Hepatocyte (in vitro differentiated cells): ENCODE results near the gene IMMP2L. TPM values are rescaled to one million over a fixed set of nuclear protein-coding genes. Genes with fewer than 3 reads are reported as not detected.

Experiments used
- DNase-seq: peaks from one replicate; pipeline ENCODE4 v3.0.0-alpha.2; 2016; ENCODE audit warnings: low spot score
- H2AFZ ChIP-seq: fragments of 200-600 bp; sonication (generic); 2 replicates; pipeline ENCODE4 v1.6.0; 2016; ENCODE audit warnings: antibody characterized with exemption, mild to moderate bottlenecking
- H3K27ac ChIP-seq: fragments of 200-600 bp; sonication (generic); 2 replicates; pipeline ENCODE4 v1.5.1; 2016; ENCODE audit warnings: mild to moderate bottlenecking
- H3K27me3 ChIP-seq: fragments of 200-600 bp; sonication (generic); 2 replicates; pipeline ENCODE4 v1.6.1; 2016
- H3K36me3 ChIP-seq: fragments of 200-600 bp; sonication (generic); replicated peaks from 2 replicates; pipeline ENCODE4 v1.5.1; 2016; ENCODE audit warnings: low read depth; ENCODE audit not compliant: insufficient read depth
- H3K4me1 ChIP-seq: fragments of 200-600 bp; sonication (generic); 2 replicates; pipeline ENCODE4 v1.5.1; 2016; ENCODE audit warnings: mild to moderate bottlenecking, moderate library complexity; ENCODE audit not compliant: insufficient read depth
- H3K4me2 ChIP-seq: fragments of 200-600 bp; sonication (generic); 2 replicates; pipeline ENCODE4 v1.6.0; 2016
- H3K4me3 ChIP-seq: fragments of 200-600 bp; sonication (generic); 2 replicates; pipeline ENCODE4 v1.5.1; 2016; ENCODE audit warnings: mild to moderate bottlenecking
- H3K79me2 ChIP-seq: fragments of 200-600 bp; sonication (generic); 2 replicates; pipeline ENCODE4 v1.6.0; 2017; ENCODE audit warnings: mild to moderate bottlenecking
- H3K9me2 ChIP-seq: fragments of 200-600 bp; sonication (generic); replicated peaks from 2 replicates; pipeline ENCODE4 v1.6.0; 2017; ENCODE audit warnings: mild to moderate bottlenecking; ENCODE audit not compliant: insufficient read depth
- H3K9me3 ChIP-seq: fragments of 200-600 bp; sonication (generic); 2 replicates; pipeline ENCODE4 v1.5.1; 2016; ENCODE audit warnings: low read depth, mild to moderate bottlenecking
- H4K20me1 ChIP-seq: fragments of 200-600 bp; sonication (generic); 2 replicates; pipeline ENCODE4 v1.6.0; 2016; ENCODE audit warnings: mild to moderate bottlenecking; ENCODE audit not compliant: insufficient read depth, poor library complexity, severe bottlenecking
- CTCF ChIP-seq: fragments of 200-600 bp; sonication (generic); IDR thresholded peaks from 2 replicates; pipeline ENCODE4 v1.5.1; 2016; ENCODE audit warnings: antibody characterized with exemption, mild to moderate bottlenecking; ENCODE audit not compliant: poor library complexity
- EZH2 ChIP-seq: fragments of 200-600 bp; sonication (generic); IDR thresholded peaks from 2 replicates; pipeline ENCODE4 v1.6.1; 2016; ENCODE audit warnings: antibody characterized with exemption, mild to moderate bottlenecking, borderline replicate concordance
- EZH2phosphoT487 ChIP-seq: fragments of 200-600 bp; sonication (generic); IDR thresholded peaks from one replicate; pipeline ENCODE4 v1.6.1; 2018; ENCODE audit warnings: antibody characterized with exemption, mild to moderate bottlenecking, low read depth, moderate library complexity; ENCODE audit not compliant: unreplicated experiment, severe bottlenecking
- WGBS: methylation state at CpG from one replicate; pipeline ENCODE4 v1.1.6; 2016; ENCODE audit warnings: low lambda C conversion rate; ENCODE audit errors: missing lambda C conversion rate; 5-methylcytosine and 5-hydroxymethylcytosine counted together
- polyA plus RNA-seq: library from polyadenylated mRNA; unstranded; fragments of >200 nt; fragmentation: Nextera tagmentation; extraction: Ambion mirVana; gene quantifications from 2 replicates; pipeline ENCODE4 v1.2.1, GENCODE V29; 2016
- total RNA-seq: library from RNA; depleted of rRNA; stranded (reverse); fragments of >200 nt; gene quantifications from 2 replicates; pipeline ENCODE4 v1.2.3, GENCODE V29; 2014

Gene IMMP2L
- total and polyA plus RNA-seq, 2 experiments from 2014 or later = 13.3 to 17.6 TPM

- H3K27ac ChIP-seq = no peak overlapping the region
- no peak for DNase-seq
- no peaks in the 10 kb centered on the region for H3K9me2 ChIP-seq
- H4K20me1 ChIP-seq = no peaks in the 10 kb centered on the region
- H3K9me3 ChIP-seq = no peaks in the 10 kb centered on the region
- H3K36me3 ChIP-seq = no peaks in the 10 kb centered on the region
- no peak overlapping the region for H3K4me3 ChIP-seq
- H2AFZ ChIP-seq = no peak overlapping the region
- no peaks in the 10 kb centered on the region for H3K79me2 ChIP-seq
- TF ChIP-seq CTCF = no peak
- TF ChIP-seq EZH2 = no peak
- TF ChIP-seq EZH2phosphoT487 = no peak
- H3K4me1 ChIP-seq = no peaks in the 10 kb centered on the region
- no peaks in the 10 kb centered on the region for H3K27me3 ChIP-seq
- 92% methylated on average over 4 of the region's 4 CpGs for WGBS
- no peak overlapping the region for H3K4me2 ChIP-seq
Observed at GRCh38 chr7:111477462-111478225, 84.6 kb downstream of the IMMP2L start.

- DNase-seq = no peak
- H3K36me3 ChIP-seq = no peaks in the 10 kb centered on the region
- 85% methylated on average over 2 of the region's 2 CpGs for WGBS
- H2AFZ ChIP-seq = no peak overlapping the region
- no peak overlapping the region for H3K4me3 ChIP-seq
- no peaks in the 10 kb centered on the region for H3K4me1 ChIP-seq
- no peaks in the 10 kb centered on the region for H3K79me2 ChIP-seq
- H3K4me2 ChIP-seq = no peak overlapping the region
- no peak overlapping the region for H3K27ac ChIP-seq
- no peaks in the 10 kb centered on the region for H3K27me3 ChIP-seq
- no peaks in the 10 kb centered on the region for H4K20me1 ChIP-seq
- H3K9me3 ChIP-seq = no peaks in the 10 kb centered on the region
- TF ChIP-seq CTCF (no peak), EZH2 (no peak), EZH2phosphoT487 (no peak)
- H3K9me2 ChIP-seq = no peaks in the 10 kb centered on the region
Observed at GRCh38 chr7:111476586-111477293, 85.6 kb downstream of the IMMP2L start.

- Histone ChIP-seq H3K9me2 (no peaks in the 10 kb centered on the region), H3K27ac (no peak overlapping the region), H3K9me3 (no peaks in the 10 kb centered on the region), H3K79me2 (no peaks in the 10 kb centered on the region), H3K27me3 (no peaks in the 10 kb centered on the region), H3K4me3 (no peak overlapping the region), H3K4me1 (no peaks in the 10 kb centered on the region), H3K36me3 (no peaks in the 10 kb centered on the region), H3K4me2 (no peak overlapping the region), H2AFZ (no peak overlapping the region), H4K20me1 (no peaks in the 10 kb centered on the region)
- 97% methylated on average over 1 of the region's 1 CpG for WGBS
- TF ChIP-seq CTCF (no peak), EZH2phosphoT487 (no peak), EZH2 (no peak)
- no peak for DNase-seq
Observed at GRCh38 chr7:111475959-111476358, 86.3 kb downstream of the IMMP2L start.
